Globus pallidus (tissue), 1 donor: ENCODE results near the gene TRIM6.
"Not testable (repeated sequence)": the region's sequence is repeated elsewhere in the genome, so short reads cannot be mapped to it uniquely, and the experiment has no call there.

Experiments used
- DNase-seq: peaks from one replicate; pipeline ENCODE4 v3.0.0-alpha.2; 2015; ENCODE audit warnings: low spot score

Gene TRIM6

DNA sequence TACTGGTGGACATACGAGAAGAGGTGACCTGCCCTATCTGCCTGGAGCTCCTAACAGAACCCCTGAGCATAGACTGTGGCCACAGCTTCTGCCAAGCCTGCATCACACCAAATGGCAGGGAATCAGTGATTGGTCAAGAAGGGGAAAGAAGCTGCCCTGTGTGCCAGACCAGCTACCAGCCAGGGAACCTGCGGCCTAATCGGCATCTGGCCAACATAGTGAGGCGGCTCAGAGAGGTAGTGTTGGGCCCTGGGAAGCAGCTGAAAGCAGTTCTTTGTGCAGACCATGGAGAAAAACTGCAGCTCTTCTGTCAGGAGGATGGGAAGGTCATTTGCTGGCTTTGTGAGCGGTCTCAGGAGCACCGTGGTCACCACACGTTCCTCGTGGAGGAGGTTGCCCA is 6.9 kb downstream of the TRIM6 start:
- no peak for DNase-seq

DNA sequence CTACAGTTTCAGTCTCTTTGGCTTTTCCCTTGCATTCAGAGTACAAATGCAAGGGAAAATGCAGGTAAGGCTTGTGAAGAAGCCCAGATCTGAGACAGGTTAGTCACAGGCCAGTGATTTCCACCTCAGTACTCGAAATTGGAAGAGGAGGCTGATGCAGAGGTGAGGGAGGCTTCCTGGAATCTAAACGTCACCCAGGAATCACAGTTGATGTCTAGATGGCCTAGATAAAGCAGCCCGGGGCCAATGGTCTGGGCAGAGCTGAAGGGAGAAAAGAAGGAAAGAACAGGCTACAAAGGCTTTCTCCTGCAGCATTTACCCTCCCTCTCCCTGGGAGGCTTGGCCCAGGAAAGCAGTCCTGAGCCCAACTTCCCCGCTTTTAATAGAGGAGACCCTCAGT is 8.5 kb downstream of the TRIM6 start:
- no peak for DNase-seq

DNA sequence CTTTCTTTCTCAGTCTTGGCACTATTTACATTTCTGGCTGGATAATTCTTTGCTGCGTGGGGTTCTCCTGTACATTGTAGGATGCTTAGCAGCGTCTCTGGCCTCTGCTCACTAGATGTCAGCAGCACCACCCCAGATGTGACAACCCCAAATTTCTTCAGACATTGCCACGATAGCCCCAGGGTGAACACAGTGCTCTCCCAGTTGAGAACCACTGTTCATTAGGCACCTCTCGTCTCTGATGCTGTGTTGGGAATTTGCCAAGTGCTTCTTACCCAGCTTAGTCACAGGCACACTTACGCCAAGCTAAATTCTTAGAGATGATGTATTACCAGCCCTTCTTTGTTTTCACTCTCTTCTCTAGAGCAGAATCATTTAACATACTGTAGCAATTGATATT is 9.4 kb downstream of the TRIM6 start:
- DNase-seq = no peak

DNA sequence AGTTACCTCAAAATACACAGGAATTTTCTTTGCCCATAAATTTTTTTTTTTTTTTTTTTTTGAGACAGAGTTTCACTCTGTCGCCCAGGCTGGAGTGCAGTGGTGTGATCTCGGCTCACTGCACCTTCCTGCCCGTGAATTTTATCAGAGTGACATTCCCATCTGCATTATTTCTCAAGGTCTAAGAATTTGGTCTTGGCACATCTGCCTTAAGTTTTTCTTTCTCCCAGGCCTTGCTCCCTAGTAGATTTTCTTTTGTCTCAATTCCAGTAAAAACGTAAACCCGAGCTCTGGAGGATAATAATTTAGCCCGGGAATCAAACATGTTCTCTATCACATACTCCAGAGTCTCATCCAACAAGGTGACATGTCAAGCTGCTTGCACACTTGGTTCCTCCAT is 12.4 kb downstream of the TRIM6 start:
- no peak for DNase-seq

DNA sequence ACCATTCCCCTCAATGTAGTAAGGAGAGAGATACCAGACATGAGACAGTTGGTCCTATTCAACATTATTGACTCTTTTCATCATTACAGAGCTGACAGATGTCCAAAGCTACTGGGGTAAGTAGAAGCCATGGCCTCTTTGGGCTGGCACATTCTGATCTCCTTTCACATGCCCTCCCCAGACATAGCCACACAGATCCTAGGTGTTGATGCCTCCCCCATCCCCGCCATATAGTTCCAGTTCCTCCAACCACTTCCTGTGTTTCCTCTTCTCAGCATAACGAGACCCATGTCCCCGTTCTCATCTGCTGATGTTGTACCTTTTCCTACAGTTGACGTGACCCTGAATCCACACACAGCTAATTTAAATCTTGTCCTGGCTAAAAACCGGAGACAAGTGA is 14.0 kb downstream of the TRIM6 start:
- DNase-seq = no peak

DNA sequence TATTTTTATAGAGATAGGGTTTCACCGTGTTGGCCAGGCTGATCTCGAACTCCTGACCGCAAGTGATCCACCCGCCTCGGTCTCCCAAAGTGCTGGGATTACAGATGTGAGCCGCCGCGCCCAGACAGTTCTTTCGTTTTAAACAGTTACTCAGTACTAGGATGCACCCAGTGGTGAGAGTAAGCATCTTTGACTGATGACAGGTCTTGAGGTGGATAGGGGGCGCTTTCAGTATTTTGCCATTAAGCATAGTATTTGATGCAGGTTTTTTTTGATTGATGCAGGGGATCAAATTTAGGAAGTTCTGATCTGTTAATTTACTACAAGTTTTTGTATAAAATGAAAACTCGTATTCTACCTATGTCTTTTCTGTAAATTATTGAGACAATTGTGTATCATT is 15.2 kb downstream of the TRIM6 start:
- no peak for DNase-seq

DNA sequence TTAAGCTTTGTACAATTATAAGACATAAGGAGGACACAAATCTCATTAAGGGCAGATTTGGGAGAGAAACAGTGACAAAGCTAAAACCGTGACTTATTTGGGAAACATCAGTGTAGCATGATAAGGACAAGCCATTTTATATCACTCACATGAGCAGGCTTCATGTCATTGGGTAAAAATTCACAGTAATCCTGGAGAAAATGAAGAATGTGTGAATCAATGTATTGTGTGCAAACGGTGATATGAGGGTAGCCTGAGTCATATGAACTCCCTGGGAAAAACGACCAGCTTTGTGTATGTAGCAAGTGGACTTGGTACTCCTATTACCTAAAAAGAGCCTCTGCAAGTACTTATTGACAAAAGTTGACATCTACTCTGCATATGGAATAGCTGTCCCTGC is 22.4 kb downstream of the TRIM6 start:
- no peak for DNase-seq

DNA sequence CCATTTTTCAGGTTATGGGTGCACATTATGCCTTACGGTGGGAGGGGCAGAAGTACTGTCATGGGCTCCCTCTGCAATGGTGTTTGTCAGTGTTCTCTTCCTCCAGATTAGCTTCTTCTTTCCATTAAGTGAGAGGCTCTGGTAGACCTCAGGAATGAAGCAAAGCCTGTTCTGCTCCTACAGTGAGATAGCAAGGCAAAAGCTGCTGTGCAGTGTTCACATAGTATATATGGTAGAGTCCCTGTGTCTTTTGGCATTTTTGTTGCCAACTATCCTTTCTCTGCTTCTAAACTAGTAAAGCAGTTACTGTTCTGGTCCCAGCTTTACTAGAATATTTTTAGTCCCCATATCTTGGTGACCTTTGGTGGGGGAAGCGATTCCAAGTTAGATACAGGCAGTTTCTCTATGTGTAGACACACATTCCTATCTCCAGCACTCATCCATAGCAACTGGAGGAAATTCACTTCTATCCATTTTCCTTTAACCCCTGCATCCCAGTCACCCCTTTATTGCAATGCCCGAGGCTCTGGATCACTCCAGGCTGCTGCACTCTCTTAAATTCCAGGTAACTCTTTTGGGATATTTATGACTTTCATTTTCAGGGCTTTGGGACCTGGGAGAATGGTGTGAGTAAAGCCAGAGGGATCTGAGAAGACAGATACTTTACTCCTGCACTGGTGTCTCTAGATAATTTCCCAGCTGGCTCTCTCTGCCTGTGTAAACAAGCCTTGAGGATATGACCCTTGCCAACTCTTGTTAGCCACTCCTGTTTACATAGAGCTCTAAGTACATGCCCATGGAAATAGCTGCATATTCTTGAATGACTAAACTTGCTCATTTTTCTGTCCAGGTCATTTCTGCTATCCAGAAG is 24.4 kb downstream of the TRIM6 start:
- no peak for DNase-seq

DNA sequence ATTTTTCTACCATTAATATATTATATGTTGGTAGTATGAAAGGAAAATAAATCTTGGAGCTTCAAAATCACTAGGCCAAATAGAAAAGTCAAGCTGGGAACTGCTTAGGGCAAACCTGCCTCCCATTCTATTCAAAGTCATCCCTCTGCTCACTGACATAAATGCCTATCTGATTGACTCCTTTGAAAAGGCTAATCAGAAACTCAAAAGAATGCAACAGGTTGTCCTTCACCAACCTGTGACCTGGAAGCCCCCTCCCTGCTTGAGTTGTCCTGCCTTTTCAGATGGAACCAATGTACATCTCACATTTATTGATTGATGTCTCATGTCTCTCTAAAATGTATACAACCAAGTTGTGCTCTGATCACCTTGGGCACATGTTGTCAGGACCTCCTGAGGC is 25.1 kb downstream of the TRIM6 start:
- no peak for DNase-seq

DNA sequence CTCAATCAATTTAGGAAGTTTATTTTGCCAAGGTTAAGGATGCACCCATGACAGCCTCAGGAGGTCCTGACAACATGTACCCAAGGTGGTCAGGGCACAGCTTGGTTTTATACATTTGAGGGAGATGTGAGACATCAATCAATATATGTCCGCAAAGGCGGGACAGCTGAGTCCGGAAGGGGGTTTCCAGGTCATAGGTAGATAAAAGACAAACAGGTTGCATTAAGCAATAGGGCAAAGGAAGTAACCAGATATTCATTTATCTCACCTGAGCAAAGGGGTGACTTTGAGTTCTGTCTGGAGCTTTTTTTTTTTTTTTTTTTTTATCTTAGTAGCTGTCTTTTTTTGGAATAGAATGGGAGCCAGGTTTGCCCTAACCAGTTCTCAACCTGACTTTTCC is 26.4 kb downstream of the TRIM6 start:
- DNase-seq = no peak

DNA sequence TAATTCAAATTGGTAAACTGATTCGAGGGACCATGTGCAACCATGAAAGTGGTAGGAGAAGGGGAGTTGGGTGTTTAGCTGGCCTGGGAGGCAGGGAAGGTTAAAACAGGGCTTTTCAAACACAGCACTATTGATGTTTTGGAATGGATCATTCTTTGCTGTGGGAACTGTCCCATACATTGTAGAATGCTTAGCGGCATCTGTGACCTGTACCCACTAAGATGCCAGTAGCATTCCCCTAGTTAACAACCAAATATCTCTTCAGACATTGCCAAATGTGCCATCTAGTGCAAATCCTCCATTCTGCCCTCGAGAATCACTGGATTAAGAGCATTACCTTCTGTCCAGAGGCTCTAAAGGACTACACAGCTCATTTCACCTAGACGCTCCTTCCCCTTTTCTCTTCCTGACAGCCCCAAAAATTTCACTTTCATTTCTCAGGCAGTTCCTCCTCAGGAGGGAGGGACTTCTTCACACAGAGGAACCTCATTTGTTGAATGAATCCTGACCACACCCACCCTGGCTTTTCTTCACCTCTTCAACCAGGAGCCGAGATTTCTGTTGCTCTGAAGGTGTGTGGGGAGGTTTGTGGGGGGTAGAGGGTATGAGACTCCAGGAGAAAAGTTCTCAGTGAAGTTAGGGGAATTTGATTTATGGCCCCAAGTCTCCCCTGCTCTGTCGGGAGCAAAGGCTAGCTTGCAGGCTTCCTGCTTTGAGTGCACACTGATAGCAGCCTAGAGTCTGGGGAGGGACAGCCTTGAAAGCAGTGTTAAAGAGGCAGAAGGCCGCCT is 28.2 kb downstream of the TRIM6 start, which contains the start of gene TRIM34:
TSS of gene TRIM34 (plus strand) at position 513 of the 791 bp plus-strand sequence. CDS start 7,331 bp downstream, outside the sequence.
- DNase-seq = peak; percentile 60

DNA sequence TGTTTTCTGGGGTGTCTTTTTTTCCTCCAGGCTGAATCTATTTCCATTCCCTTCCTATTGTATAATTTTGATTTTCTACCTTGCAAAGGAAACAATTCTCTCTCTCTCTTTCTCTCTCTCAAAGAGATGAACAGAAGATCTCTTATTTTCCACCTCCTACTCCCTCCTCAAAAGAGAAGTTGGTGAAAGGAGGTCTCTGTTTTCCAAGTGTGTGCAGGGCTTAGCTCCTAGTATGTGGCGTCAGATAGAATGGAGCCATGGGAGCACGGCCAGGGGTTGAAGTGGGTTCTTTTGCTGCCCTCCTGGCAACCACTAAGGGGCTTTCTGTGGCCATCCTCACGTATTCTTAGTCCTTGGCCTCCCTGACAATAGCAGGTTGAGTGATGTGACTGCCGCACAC is 28.8 kb downstream of the TRIM6 start:
- no peak for DNase-seq

DNA sequence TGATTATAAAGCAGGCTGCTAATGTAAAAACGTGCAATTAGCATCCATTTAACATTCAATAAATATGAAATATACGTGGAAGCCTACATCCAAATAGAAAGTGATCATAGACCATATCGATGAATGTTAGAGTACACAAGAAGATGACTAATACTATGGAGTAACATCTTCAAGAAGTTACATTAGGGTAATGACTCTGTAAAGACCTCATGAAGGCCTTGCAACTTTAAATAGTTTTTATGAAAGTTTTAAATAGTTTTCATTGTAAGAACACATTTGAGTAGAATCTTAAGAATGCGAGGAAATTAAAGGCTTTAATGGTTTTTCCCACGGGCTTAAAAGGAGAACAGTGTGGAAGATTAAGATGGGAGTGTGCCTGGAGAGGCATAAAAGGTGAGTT is 29.8 kb downstream of the TRIM6 start:
- no peak for DNase-seq

DNA sequence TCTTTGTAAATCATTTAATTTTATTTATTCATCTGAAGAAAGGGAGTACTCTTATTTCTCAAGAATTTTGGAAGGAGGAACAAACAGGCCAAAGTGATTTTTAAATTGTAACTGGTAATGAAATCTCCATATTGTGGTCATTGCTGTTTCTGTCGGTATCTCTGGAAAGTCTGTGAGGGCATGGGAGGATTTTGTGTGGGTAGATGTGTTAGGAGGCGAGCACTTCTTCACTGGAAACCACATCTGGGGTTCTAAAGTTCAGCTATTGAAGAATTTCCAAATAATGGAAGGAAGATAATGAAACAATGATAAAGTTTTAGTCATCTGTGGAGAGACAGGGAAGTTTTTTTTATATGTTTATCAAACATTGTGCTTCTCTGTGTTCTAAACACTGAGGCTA is 35.0 kb downstream of the TRIM6 start:
- DNase-seq = no peak

DNA sequence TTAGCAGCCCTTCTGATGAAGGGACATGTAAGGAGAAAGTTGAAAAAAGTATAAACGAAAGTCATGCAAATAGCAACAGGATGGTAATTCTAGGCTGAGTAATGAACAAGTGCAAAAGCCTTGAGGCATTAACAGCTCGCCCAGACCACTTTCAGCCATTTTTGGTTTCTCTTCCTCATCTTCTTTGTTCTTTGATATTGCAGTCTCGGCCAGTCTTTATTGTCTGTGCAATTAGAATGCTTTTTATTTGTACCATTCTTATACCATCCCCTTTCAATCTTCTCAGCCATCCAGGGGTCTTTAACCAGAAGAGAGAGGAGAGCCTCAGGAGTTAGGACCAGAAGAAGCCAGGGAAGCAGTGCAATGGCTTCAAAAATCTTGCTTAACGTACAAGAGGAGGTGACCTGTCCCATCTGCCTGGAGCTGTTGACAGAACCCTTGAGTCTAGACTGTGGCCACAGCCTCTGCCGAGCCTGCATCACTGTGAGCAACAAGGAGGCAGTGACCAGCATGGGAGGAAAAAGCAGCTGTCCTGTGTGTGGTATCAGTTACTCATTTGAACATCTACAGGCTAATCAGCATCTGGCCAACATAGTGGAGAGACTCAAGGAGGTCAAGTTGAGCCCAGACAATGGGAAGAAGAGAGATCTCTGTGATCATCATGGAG is 35.7 kb downstream of the TRIM6 start:
- no peak for DNase-seq

DNA sequence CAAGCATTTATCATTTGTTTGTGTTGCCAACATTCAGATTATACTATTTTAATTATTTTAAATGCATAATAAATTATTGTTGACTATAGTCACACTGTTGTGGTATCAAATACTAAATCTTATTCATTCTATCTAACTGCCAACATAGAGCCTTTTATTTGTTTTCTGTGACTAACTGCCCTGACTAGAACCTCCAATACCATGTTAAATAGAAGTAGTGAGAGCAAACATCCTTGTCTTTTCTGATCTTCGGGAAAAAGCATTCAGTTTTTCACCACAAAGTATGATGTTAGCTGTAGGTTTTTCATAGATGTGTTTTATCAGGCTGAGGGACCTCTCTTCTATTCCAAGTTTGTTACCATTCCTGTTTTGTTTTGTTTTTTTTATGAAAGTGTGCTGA is 43.5 kb downstream of the TRIM6 start:
- DNase-seq = no peak

DNA sequence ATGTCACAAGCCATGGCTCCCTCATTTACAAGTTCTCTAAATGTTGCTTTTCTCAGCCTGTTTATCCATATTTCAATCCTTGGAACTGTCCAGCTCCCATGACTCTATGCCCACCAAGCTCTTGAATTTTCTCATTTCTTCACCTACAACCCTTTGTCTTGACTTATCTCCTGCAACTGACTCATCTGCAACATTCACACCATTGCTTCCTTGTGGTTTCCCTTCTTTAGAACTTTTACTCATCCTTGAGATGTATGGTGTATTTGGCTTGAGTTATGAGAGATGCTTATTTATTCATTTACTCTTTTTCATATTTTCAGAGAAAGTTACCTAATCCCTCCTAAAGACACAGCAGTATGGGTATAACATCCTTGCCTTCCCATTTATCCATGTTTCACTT is 47.1 kb downstream of the TRIM6 start:
- DNase-seq = no peak

DNA sequence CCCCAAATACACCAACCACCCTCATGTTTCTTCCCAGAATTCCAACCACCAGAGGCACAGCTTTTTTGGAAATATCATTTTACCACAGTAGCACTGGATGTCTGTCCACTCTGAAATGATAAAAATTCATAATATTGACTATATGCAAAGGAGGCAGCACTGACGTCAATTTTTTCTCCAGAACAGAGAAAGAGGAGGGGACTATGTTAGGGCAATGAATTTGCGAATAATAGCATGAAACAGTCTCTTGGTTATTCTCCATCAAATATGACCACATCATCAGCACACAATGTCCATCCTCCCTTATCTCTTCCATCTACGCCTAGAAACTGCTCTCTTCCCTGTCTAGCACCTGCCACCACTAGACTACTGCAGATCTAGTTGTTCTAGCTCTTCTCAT is 49.7 kb downstream of the TRIM6 start:
- no peak for DNase-seq

DNA sequence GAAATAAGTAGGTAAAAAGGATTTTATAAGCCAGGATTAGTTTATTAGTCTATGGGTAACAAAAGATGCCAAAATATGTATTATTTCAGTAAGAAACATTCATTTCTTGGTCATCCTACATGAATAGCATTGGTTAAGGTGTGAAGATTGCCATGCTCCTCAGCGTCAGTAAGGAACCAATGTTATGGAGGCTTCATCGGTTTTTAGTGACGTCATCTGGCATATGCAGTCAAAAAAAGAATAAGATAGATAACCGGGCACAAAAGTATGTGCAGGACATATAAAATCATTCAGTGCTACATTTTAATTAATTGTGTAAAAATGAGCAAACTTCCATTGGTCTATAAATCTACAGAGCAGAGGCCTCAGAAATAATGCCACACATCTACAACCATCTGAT is 59.0 kb downstream of the TRIM6 start:
- DNase-seq = no peak

DNA sequence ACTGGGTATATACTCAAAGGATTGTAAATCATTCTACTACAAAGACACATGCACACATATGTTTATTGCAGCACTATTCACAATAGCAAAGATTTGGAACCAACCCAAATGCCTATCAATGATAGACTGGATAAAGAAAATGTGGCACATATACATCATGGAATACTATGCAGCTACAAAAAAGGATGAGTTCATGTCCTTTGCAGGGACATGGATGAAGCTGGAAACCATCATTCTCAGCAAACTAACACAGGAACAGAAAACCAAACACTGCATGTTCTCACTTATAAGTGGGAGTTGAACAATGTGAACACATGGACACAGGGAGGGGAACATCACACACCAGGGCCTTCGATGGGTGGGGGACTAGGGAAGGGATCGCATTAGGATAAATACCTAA is 60.5 kb downstream of the TRIM6 start:
- not testable (repeated sequence) for DNase-seq

DNA sequence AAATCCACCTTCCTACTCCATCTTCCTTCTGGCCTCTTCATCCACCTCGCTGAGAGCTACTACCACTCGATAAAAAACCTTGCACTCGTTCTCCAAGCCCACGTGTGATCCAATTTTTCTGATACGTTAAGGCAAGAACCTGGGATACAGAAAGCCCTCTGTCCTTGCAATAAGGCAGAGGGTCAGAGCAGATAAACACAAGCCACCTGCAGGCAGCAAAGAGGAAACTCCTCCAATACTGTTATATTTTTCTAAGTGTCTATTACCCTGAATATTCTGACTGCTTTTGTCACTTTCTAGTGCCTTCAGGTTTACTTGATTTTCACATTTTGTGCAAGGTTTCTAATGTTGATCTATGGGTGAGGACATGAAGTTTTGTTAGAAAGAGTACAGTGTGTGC is 61.9 kb downstream of the TRIM6 start:
- no peak for DNase-seq
